Measurements from ENCODE around the gene MYL3.
"Not testable (repeated sequence)": the region's sequence is repeated elsewhere in the genome, so short reads cannot be mapped to it uniquely, and the experiment has no call there.

The MYL3 gene

DNA sequence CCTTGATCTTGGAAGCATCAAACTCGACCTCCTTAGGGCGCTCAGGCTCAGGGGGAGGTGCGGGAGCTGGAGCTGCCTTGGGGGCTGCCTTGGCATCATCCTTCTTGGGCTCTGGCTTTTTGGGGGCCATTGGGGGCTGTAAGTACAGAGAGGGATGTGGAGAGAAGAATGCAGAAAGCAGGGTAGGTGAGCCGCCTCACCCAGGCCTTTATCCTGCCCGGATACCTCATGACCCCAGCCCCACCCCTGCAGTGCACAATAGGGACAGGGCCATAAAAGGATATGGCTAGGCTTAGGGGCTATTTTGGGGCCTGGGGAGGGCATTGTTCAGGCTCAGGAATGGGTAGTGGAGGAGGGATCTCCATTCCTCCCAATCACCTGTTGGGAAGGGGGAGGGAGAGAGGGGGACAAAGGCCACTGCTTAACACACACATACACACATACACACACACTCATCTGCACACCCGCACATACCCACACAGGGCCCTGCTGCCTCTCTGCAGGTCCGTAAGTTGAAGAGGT is at the start of gene MYL3:
Gene MYL3, minus strand, starts transcription at position 184 of the 522 bp plus-strand sequence. Its CDS starts 54 bp downstream, at position 130.
- DNase-seq = no peak

DNA sequence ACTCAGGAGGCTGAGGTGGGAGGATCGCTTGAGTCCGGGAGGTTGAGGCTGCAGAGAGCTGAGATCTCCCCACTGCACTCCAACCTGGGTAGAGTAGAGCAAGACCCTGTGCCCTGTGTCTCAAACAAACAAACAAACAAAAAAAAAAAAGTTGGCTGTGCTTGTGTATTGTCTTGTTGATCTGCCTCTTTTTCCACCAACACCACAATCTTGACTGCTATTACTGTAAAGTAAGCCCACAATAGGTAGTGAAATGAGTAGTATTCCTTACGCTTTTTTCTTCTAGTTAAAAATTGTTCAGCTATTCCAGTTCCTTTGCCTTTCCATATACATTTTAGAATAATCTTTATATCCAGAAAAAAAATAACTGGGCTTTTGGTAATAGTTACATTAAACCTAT is 49.7 kb upstream of the MYL3 start:
- DNase-seq = no peak

DNA sequence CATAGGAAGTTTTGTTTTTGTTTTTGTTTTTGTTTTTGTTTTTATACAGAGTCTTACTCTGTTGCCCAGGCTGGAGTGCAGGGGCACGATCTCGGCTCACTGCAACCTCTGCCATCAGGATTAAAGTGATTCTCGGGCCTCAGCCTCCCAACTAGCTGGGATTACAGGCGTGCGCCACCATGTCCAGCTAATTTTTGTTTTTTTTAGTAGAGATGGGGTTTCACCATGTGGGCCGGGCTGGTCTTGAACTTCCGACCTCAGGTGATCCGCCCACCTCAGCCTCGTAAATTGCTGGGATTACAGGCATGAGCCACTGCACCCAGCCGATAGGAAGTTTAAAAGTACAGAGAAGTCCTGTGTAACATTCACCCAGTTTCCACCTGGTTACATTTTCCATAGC is 47.7 kb upstream of the MYL3 start:
- DNase-seq = not testable (repeated sequence)

DNA sequence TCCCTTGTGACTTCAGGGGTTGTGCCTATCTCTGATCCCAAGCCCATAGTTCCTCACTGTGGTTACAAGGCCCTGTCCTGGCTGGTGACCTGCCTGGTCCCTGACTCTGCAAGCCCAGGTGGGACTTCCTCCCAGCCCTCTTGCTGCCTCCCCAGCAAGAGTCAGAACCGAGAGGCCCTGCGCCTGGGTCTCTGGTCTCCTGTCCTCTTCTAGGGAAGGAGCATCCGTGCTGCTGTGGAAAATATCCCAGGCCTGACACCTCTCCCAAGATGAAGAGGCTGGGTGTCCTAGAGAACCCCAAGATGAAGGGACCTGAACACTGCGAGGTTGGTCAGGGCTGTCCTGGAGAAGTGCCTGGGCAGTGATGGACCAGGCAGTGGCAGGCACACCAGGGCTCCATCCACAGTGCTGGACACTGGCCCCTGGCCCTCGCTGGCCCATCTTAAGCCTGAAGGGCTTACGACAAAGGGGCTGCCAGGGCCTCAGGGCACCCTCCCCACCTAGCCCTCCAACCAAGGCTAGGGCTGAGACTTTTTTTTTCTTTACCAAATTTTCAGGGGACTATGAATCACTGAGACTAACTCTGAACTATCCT is 47.0 kb upstream of the MYL3 start:
- no peak for DNase-seq

DNA sequence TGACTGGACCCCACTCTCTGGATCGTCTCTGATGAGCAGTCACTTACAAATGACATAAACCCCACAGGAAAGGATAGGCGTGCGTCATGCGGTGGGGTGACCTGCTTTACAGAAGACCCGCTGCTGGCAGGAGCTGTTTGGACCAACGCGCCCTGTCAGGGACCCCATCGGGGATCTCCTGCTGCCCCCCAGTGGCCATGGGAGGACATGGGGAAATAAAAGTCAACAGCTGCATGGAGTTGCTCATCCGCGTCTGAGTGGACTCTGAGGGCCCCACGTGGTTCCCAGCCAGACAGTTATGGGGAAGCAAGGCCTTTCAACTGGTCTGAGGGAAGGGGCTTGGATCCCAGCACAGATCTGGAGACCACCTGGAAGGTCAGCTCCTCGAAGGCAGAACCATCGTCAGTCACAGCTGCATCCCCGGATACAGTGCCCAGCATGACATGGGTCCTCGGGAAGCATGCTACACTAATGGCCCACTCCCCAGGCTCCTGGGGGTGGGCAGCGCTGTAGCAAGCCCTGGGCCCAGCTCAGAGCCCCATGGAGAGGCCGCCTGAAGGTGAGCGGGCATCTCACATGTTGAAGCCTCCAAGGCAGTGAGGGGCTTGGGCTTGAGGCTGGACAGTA is 46.4 kb upstream of the MYL3 start:
- peak; percentile 56 for DNase-seq

DNA sequence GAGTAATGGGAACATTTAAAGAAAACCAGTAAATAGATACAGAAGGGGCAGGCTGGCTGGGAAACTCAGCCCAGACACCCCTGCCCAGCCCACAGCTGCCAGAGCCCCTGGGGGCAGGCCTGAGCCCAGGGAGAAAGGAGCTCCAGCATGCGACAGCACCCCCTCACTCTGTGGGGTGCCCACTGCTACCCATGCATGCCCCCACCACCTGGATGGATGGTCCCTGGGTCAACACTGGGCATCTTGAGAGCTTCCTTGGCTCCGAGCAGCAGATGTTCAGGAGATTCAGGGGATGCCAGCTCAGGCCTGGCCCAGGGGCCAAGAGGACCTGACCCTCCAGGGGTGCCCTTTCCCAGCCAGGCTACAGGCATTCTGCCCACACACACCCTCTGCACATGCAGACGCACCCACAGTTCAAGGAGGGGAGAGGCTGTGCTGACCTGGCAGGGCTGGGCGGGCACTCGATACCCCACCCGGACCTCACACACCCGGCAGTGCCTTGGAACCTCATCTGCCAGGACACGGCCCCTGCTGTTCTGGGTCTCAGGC is 45.8 kb upstream of the MYL3 start:
- no peak for DNase-seq

DNA sequence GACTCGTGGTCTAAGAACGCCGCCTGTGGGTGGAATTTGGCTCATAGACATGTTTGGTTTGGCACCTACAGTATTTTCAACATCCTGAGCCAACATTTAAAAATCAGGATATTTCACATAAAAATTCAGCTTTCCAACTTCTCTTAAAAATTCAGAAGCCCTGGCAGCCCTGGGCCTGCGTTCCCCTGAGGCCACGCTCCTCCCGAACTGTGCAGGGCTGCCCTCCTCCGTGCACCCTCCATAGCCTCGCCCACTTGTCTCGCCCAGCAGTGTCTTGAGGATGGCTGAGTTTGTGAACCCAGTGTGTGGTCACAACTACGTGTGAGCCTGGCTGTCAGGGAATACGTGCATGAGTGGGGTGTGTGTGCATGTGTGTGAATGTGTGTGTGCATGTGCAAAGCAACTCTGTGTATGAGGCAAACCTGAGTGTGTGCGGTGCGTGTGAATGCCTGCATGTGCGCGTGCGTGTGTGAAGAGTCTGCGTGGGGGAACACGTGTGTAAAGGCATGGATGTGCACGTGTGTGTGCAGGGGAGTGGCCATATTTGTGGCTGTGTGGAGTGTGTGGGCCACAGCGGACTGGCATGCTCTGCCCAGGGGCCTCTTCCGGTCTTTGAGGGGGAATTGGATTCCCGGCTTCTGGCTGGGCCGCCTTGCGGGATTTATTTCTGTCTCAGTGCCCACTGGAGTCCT is 45.2 kb upstream of the MYL3 start:
- DNase-seq = no peak

DNA sequence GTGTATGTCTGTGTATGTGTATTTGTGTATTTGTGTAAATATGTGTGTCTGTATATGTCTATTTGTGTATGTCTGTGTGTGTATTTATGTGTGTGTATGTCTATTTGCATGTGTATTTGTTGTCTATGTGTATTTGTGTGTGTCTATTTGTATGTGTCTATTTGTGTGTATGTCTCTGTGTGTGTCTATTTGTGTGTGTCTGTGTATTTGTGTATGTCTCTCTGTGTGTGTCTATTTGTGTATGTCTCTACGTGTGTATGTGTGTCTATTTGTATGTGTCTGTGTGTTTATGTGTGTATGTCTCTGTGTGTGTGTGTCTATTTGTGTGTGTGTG is 44.7 kb upstream of the MYL3 start:
- DNase-seq = no peak

DNA sequence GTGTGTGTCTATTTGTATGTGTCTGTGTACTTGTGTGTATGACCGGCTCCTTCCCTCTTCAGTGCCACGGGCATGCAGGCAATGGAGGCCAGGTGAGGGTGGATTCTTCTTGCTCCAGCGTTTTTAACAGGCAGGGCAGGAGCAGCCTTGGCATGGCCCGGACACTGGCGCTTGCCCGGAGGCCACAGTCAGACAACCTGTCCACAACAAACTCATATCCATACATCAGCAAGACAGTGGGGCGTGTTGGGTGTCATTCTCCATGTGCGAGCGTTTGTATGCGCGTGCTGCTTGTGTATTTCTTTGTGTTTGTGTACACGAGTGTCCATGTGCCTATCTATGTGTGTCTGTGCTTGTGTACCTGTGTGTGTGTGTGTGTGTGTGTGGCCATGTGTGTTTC is 44.0 kb upstream of the MYL3 start:
- DNase-seq = no peak

DNA sequence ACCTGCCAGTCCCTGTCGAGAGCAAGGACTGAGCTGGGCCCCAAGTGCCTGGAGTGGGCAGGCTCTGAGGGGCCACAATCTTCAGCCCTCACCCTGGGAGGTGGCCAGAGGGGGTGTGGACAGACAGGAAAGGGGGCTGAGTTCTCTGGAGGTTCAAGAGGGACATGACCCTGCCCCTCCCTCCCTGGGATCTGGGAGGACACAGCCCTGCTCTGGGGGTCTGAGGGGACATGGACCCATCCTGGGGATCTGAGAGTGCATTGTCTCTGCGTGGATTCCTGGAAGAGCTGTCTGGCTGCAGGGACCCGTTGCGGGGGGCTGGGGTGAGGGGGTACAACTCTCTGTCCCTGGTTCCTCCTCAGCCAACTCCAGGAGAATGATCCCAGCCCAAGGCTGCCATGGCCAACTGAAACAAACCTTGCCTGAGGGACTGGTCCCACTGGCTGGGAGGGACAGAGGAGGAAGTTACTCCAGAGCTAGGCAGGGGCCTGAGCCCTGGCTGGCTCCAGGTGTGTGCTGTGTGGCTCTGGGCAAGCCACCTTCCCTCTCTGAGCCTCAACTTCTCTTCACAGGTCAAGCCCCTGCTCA is 43.3 kb upstream of the MYL3 start:
- no peak for DNase-seq

DNA sequence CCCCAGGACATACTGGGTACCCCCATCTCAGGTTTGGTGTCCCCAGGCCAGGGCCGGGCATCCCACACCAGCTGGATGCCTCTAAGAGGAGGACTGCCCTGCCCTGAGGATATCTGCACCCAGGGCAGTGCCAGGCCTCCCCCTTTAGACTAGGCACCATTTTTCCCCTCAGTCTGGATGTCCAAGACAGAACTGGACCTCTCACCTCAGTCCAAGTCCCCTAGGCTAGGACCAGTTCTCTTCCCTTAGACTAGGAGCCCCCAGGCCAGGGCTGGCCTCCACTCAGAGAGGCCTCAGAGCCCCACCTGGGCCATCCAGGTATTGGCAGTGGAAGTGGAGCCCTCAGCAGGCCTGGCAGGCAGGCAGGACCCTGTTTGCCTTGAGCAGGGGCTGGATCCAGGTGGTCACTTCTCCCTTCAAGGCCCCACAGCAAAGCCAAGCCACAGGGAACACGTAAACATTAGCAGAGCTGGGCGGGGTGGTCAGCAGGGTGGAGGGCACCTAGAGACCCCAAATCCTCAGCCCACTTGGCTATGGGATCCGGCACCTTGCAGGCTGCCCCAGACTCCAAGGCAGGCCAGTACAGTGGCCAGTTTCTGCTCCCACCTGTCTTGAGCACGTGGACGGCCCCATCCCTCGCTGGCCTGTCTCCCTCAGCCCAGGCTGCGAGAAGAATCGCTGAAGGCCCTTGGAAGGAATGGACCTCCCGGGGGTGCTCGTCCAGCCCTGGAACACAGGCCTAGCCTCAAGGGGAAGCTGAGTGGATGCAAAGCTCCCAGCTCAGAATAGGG is 42.6 kb upstream of the MYL3 start:
- DNase-seq = no peak

DNA sequence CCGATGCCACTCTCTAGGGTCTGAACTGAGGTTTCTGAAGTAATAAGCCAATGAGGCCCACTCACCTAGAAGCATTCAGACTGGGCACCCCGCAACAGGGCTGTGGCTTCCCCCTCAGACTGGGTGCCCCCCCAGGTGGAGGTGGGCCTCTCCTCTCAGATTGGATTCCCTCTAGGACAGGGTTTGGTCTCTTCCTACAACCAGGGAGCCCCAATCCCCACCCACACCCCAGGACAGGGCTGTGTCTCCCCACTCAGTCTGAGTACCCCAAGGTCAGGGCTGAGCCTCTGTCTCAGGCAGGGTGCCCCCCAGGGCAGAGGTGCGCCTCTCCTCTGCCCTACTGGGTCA is 41.9 kb upstream of the MYL3 start:
- no peak for DNase-seq

DNA sequence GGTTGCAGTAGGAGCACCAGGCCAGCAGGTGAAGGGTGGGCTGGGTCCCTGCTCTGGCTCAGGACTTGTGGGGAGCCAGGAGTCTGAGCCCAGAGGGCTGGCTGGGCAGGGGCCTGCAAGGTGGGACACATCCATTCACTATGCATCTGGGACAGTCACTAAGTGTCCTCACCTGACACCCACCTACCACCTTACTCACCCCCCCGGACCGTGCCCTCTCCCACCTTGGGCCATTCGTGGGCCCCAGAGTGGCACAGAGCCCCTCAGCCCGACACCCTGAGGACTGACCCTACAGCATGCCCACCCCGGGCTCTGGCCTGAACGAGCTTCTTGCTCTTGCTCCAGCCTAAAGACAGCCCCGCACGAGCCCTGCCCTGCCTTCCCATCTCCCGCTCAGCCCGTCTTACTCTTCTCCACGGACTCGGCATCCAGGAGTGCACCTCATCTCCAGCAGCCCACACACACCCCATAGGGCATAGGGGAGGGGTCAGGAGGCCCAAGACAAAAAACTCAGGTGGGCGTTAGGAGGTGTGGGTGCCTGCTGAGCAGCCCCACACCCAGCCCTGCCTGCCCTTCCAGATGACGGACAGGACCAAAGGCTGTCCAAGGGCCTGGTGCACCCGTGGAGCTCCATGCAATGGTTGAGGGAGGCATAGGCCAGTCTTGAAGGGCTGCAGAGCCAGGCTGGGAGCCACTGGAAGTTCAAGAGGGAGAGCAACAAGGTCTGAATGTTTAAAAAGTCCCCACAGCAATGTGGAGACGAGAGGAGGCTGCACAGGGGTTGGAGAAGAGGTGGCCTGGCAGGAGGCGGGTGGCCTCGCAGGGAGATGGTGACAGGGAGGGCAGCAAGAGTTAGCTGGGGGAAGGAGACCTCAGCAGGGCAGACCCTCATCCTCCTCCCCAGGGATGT is 41.3 kb upstream of the MYL3 start:
- DNase-seq = no peak

DNA sequence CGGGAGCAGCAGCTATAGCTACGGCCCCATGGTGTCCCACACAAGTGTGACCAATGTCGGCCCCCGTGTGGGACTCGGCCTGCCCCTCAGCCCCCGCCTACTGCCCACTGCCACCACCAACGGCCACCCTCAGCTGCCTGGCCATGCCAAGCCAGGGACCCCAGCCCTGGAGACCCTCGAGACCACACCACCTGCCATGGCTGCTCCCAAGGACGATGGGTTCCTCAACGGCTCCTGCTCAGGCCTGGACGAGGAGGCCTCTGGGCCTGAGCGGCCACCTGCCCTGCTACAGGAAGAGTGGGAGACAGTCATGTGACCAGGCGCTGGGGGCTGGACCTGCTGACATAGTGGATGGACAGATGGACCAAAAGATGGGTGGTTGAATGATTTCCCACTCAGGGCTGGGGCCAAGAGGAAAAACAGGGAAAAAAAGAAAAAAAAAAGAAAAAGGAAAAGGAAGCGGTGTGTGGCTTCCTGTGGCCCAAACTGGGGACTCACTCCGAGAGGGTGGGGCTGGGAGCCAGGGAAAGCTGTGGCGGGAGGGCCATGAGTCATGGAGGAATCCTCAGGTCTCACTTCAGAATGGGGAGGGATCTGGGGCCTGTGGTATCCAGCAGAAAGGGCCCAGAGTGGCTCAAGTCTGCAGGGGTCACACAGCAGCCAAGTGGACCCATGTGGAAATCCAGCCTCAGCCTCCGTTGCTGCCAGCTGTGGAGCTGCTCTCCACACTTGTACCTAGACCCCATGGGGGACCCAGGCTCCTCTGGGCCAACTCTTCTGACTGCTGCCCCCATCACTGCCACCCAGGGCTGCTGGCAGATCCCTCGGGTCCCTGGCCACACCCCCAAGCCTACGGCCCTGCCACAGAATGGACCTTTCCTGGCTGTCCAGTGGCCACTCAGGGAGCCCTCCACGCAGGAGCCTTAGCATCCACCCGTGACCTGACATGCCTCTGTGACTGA is 40.4 kb upstream of the MYL3 start:
- no peak for DNase-seq

DNA sequence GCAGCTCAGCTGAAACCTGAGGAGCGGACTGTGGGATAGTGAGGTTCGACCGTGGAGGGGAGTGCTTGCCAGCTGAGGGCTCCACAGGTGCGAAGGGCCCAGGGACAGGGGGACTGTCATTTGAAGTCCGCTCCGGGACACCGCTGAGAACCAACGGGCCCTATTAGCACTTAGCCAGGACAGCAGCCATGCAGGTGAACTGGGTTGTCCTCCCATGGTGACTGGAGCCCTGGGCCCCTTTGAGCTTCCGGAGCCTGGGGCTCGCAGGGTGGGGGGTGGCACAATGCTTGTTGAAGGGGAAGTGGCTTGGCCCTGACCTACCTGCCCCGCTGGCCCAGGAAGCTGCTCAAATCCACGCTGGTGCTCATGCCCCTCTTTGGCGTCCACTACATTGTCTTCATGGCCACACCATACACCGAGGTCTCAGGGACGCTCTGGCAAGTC is 39.0 kb upstream of the MYL3 start:
- no peak for DNase-seq

DNA sequence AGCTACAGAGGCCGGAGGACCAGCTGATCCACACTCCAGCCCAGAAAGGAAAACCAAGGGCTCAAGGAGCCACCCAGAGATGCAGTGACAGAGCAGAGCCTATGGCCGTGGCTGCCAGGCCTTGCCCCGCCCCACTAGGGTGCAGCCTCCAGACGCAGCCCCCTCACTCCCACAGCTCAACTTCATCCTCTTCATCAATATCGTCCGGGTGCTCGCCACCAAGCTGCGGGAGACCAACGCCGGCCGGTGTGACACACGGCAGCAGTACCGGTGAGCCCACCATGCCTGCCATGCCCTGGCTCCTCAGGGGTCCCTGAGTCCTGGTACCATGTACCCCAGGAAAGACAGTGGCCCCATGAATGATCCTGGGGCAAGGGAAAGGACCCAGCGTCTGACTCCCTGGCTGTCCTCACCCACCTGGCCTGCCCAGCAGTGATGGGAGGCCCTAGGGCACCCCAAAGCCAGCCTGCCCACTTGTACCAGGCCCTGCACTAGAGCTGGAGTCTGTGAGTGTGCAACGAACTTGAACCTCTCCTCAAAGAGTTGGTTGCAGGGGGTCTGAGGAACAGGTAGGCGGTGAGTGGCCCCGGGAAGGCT is 38.4 kb upstream of the MYL3 start:
- DNase-seq = no peak

DNA sequence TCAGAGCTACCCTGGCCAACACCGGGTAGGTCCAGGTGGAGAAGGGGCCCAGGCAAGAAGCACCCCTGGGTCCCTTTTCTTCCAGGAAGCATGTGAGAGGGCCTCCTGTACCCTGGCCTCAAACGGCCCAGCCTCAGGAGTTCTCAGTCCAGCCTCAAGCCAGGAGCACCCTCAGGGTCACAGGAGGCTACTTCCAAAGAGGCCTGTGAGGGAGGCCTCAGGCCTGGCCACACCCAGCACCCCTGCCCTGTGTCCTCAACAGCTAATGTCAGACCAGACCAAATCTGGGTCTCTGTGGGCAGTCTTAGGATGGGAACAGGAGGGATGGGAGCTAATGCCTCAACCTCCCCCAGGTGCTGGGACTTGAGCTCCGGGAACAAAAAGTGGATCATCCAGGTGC is 37.8 kb upstream of the MYL3 start:
- no peak for DNase-seq

DNA sequence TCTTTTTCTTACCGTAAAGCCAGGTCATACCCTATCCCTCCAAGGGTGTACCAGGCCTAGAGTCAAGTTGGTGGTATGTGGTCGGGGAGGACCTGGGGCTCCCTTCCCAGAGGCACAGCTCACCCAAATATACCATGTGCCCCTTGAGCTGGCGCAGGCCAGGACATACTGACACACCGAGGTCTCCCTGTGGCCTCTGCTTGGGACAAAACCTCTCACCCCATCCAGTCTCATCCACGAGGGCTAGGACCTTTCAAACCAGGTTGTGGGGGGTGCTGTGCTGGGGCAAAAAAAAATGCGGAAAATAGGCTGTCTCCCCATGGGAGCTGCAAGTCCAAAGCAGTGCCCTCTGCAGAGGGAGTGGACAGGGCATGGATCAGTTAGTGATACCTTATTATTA is 37.1 kb upstream of the MYL3 start:
- no peak for DNase-seq

DNA sequence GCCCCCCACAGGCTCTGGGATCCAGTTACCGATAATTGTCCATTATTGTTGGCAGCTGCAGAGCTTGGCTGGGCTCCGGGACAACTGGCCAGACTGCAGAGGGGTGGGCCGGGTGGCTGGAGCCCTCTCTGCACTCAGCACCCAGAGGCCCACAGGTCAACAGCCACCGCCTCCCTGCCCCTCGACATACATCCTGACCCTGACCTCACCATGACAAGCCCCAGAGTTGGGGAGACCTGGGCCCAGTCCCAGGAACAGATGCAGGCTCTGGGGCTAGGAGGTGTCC is 36.7 kb upstream of the MYL3 start:
- DNase-seq = peak; percentile 5

Data from NCI-H1105 treated with DMSO at 0.1 percent for 48 hours (cell line).